Measurements from ENCODE around the gene NINJ1.

- TF ChIP-seq, protein P1, sequence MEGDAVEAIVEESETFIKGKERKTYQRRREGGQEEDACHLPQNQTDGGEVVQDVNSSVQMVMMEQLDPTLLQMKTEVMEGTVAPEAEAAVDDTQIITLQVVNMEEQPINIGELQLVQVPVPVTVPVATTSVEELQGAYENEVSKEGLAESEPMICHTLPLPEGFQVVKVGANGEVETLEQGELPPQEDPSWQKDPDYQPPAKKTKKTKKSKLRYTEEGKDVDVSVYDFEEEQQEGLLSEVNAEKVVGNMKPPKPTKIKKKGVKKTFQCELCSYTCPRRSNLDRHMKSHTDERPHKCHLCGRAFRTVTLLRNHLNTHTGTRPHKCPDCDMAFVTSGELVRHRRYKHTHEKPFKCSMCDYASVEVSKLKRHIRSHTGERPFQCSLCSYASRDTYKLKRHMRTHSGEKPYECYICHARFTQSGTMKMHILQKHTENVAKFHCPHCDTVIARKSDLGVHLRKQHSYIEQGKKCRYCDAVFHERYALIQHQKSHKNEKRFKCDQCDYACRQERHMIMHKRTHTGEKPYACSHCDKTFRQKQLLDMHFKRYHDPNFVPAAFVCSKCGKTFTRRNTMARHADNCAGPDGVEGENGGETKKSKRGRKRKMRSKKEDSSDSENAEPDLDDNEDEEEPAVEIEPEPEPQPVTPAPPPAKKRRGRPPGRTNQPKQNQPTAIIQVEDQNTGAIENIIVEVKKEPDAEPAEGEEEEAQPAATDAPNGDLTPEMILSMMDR (IDR thresholded peaks at IDR 0.05), result no peak
- no peak for TF ChIP-seq EZH2 (IDR thresholded peaks at IDR 0.05)
These were observed 17.2 kb upstream of the NINJ1 start for GRCh38 chr9:93151097-93151784.

Measured in neural progenitor cell (in vitro differentiated cells).